GM12892 (cell line): ENCODE results near the gene SLC39A9.

Experiments
- DNase-seq: peaks from one replicate; pipeline ENCODE4 v3.0.0; 2011; ENCODE audit not compliant: insufficient read length
- FAIRE-seq: peaks from 2 replicates; lab custom pipeline; 2011; peaks lifted over from hg19 to GRCh38; lab: Jason Lieb, UNC
- POLR2A ChIP-seq: IDR thresholded peaks from 2 replicates; pipeline ENCODE4 v1.6.1; 2011; ENCODE audit warnings: low read depth, low read length, control low read depth
- POLR2AphosphoS5 ChIP-seq: IDR thresholded peaks from 2 replicates; pipeline ENCODE4 v1.6.1; 2011; ENCODE audit warnings: low read depth, low read length, control low read depth
- TAF1 ChIP-seq: IDR thresholded peaks from 2 replicates; pipeline ENCODE4 v1.6.1; 2011; ENCODE audit warnings: low read depth, mild to moderate bottlenecking, control low read depth, low read length, borderline replicate concordance

Gene SLC39A9

GRCh38 chr14:69483765-69484443 is 85.4 kb downstream of the SLC39A9 start:
- FAIRE-seq: no peak
- no peak for DNase-seq
- no peak for TF ChIP-seq POLR2A
- TF ChIP-seq TAF1: no peak
- no peak for TF ChIP-seq POLR2AphosphoS5

- DNase-seq (no peak), FAIRE-seq (no peak)
- no peak for TF ChIP-seq TAF1
- no peak for TF ChIP-seq POLR2AphosphoS5
- TF ChIP-seq POLR2A: no peak
Measured at GRCh38 chr14:69484444-69485314, 86.2 kb downstream of the SLC39A9 start, which contains the start of gene PLEKHD1. TSS of gene PLEKHD1 (plus strand) at chr14:69484728. CDS start at chr14:69484966, 238 bp downstream.

GRCh38 chr14:69485315-69485660 is 86.8 kb downstream of the SLC39A9 start:
- DNase-seq (no peak), FAIRE-seq (no peak)
- TF ChIP-seq TAF1 (no peak), POLR2AphosphoS5 (no peak), POLR2A (no peak)

GRCh38 chr14:69485701-69486100 is 87.2 kb downstream of the SLC39A9 start:
- TF ChIP-seq TAF1 (no peak), POLR2A (no peak), POLR2AphosphoS5 (no peak)
- FAIRE-seq (no peak), DNase-seq (no peak)

DNA sequence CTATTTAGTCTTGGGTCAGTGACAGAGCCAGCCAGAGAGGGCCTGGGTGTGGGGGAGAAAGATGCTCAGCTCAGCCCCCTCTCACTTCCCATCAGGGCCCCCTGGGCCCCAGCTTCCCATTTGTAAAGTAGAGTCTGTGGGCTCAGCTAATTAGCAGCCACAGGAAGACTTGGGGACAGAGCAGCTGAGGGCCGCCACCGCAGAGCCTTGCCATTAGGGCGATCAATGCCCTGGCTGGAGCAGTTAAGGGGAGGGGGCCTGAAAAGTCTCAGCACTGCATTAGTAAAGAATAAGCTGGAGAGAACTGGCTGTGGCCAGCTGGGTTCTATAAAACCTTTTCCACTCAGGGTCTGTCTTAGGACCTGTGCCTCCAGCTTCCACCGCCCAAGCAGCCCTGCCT is 88.7 kb downstream of the SLC39A9 start:
- no peak for FAIRE-seq
- TF ChIP-seq POLR2A (no peak), POLR2AphosphoS5 (no peak), TAF1 (no peak)
- no peak for DNase-seq

GRCh38 chr14:69487771-69488170 is 89.3 kb downstream of the SLC39A9 start:
- no peak for TF ChIP-seq POLR2A
- no peak for TF ChIP-seq POLR2AphosphoS5
- no peak for TF ChIP-seq TAF1
- FAIRE-seq (no peak), DNase-seq (no peak)

DNA sequence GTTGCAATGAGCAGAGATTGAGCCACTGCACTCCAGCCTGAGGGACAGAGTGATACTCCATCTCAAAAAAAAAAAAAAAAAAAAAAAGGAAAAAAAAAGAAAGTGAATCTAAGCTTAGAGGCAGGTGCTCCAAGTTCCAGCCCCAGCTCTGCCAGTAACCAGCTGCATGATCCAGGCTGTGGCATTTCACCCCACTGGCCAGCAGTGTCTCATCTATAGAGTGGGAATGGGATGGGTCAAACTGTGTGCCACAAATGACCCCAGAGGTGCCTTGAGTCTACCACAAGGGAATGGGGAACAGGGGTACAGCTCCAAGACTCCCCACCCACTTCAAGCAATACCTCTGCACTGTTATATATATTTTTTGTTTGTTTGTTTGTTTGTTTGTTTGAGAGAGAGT is 91.0 kb downstream of the SLC39A9 start:
- no peak for DNase-seq
- TF ChIP-seq POLR2A (no peak), POLR2AphosphoS5 (no peak), TAF1 (no peak)
- no peak for FAIRE-seq

DNA sequence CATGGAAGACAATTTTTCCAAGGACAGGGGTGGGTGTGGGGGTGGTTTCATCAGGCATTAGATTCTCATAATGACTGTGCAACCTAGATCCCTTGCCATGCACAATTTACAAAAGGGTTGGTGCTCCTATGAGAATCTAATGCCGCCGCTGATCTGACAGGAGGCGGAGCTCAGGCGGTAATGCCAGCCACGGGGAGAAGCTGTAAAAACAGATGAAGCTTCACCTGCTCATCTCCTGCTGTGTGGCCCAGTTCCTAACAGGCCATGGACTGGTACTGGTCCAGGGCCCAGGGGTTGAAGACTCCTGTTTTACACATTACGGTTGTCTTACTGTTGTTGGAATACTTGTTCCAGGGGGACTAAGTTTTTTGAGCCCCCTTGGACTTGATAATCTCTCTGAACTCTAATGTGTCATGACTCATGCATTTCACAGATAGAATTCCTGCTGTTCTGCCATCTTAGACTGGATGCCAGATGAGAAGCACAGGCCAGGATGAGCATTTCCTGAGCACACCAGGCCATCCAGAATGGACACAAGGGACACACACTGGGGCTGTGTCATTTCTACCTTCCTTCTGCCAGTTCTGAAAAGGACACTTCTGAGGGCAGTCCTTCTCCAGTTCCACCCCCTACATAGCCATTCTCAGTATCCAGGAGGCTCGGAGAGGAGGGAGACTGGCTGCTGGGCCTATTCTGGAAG is 91.9 kb downstream of the SLC39A9 start:
- DNase-seq (no peak), FAIRE-seq (no peak)
- TF ChIP-seq POLR2AphosphoS5 (no peak), TAF1 (no peak), POLR2A (no peak)

DNA sequence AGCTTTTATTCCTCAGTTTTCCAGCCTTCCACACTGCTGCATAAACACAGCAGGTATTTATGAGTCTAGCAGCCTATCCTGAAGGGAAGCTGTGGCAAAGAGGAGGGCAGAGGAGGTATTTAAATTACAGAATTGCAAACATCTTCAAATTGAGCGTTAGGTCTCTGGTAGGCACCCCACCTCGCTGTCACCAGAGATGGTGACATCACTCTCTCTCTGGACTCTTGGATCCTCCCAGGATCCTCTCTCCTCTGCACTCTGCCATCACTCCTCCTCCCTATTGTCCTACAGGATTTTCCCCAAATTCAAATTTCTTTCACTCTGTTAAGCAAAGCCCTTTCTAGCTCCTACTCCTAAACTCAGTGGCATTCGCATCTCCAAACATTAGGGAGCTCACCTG is 92.7 kb downstream of the SLC39A9 start:
- FAIRE-seq (no peak), DNase-seq (no peak)
- TF ChIP-seq TAF1 (no peak), POLR2AphosphoS5 (no peak), POLR2A (no peak)

- TF ChIP-seq POLR2A (no peak), TAF1 (no peak), POLR2AphosphoS5 (no peak)
- no peak for DNase-seq
- no peak for FAIRE-seq
Measured at GRCh38 chr14:69493038-69493437, 94.5 kb downstream of the SLC39A9 start.

GRCh38 chr14:69493791-69494190 is 95.3 kb downstream of the SLC39A9 start:
- DNase-seq (no peak), FAIRE-seq (no peak)
- no peak for TF ChIP-seq TAF1
- TF ChIP-seq POLR2AphosphoS5: no peak
- no peak for TF ChIP-seq POLR2A
